ENCODE results near the gene IQCE.
A peak's percentile ranks its signal among the peaks of the same experiment; 100 is the strongest.

The IQCE gene

DNA sequence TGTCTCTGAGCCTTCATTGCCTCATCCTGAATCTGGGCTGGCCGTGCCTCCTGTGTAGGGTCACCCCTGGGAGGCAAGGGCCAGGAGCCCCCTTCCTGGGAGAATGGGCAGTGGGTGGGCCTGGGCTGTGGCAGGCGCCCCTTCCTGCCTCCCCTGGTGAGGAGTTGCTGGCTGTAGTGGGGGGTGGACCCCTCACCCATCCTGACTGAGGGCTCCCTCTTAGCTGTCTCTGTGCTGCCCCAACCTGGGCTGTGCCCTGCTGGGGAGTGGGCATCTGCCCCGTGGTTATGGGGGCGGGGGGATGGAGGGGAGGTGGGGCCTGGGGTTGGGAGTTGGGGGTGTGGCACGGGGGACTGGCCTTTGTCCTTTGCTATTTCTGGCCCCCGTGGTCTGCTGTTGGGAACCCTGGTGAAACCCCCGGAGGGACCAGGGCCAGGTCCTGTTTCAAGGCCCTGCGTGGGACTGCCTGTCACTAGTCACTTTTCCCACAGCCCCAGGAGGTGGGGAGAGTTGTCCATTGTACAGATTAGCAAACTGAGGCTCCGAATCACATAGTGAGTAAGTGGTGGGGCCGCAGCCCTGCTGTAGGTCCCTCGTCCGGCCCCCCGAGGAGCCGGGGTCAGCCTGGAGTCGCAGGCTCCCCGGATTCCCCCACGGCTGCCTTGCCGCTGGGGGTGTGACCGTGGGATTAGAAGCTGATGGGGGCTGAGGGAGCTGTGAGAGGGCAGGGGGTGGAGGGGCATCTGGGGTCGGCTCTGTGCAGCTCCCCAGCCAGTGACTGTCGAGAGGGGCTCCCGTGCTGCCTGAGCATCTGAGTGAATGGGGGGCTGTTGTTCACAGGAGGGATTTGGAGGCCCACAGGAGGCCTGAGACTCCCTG lies 75.7 kb downstream of the IQCE start:
- POLR2A ChIA-PET = no interaction called here
- no peak for DNase-seq (ENCODE audit: extremely low spot score)

GRCh38 chr7:2635148-2635668 lies 76.4 kb downstream of the IQCE start:
- POLR2A ChIA-PET = no interaction called here
- TF ChIP-seq, protein P1, sequence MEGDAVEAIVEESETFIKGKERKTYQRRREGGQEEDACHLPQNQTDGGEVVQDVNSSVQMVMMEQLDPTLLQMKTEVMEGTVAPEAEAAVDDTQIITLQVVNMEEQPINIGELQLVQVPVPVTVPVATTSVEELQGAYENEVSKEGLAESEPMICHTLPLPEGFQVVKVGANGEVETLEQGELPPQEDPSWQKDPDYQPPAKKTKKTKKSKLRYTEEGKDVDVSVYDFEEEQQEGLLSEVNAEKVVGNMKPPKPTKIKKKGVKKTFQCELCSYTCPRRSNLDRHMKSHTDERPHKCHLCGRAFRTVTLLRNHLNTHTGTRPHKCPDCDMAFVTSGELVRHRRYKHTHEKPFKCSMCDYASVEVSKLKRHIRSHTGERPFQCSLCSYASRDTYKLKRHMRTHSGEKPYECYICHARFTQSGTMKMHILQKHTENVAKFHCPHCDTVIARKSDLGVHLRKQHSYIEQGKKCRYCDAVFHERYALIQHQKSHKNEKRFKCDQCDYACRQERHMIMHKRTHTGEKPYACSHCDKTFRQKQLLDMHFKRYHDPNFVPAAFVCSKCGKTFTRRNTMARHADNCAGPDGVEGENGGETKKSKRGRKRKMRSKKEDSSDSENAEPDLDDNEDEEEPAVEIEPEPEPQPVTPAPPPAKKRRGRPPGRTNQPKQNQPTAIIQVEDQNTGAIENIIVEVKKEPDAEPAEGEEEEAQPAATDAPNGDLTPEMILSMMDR (IDR thresholded peaks at IDR 0.05; ENCODE audit: control extremely low read depth, extremely low read depth, low read depth, missing control alignments) = no peak
- DNase-seq (ENCODE audit: extremely low spot score) = no peak
- CTCF ChIA-PET = no interaction called here

More for the DNA sequence above, 75.7 kb downstream of the IQCE start:
- TF ChIP-seq, protein P1 (IDR thresholded peaks at IDR 0.05; ENCODE audit: control extremely low read depth, extremely low read depth, low read depth, missing control alignments) = no peak
- CTCF ChIA-PET = no interaction called here

- ChIA-PET POLR2A (no interaction called here), CTCF (interaction anchor here (1.4 kb wide), 1 partner anchor 15 kb away, joined by 4 read pairs; no protein-coding TSS in a partner anchor)
- TF ChIP-seq, protein P1 (IDR thresholded peaks at IDR 0.05; ENCODE audit: control extremely low read depth, extremely low read depth, low read depth, missing control alignments) = no peak
- DNase-seq (ENCODE audit: extremely low spot score) = no peak
These were observed 77.3 kb downstream of the IQCE start for GRCh38 chr7:2635810-2636701.

DNA sequence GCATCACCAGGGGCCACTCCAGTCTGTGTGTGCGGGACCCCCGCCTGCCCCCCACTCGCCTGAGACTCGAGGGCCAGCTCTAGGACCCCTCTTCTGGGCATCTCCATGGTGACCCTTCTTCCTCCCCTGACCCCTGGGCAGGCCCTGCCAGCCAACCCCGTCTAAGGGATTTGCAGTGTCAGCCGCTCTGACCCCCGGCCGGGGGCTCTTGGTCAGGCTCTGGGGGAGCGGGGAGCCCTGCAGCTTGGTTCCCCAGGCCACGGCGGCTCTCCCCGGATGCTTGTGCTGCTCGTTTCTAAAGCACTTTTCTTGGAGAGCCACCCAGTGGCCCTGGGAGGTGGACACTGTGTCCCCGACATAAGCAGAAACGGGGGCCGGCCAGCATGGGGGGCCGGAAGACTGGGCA lies 78.3 kb downstream of the IQCE start:
- TF ChIP-seq, protein P1 (IDR thresholded peaks at IDR 0.05; ENCODE audit: control extremely low read depth, extremely low read depth, low read depth, missing control alignments) = no peak
- DNase-seq (ENCODE audit: extremely low spot score) = no peak
- CTCF ChIA-PET = interaction anchor here (1.4 to 1.5 kb wide), 2 partner anchors 14 to 34 kb away, joined by 4 to 6 read pairs; no protein-coding TSS in a partner anchor
- POLR2A ChIA-PET = no interaction called here

DNA sequence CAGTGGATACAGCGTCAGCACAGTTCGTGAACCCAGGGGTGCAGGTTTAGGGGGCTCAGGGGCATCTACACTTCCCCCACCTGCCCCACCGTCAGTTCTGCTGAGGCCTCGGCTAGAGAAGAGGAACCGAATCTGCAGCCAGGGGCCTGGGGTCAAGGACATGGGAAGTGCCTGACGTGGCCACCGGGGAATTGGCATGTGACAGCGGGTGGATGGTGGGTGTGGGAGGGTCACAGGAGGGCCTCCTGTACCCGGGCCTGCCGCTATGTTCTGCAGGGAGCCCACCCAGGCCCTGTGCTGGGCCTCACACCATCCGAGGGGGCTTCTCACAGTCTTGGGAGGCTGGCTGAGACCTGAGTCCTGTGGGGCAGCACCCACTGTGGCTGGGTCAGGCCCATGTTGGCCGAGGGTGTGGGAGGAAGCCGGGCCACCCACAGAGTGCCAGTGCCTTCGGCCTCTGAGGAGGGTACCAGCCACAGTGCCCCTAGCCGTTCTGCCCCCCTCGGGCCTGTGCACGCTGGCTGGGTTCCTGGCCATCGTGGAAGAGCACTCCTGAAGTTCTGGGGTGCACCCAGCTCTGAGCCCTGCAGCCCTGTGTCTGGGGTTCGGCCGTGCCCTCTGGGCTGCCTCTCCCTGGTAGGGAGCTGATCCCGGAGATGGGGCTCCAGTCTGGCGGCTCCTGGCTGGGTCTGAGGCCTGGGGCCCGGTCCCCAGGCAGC lies 78.9 kb downstream of the IQCE start:
- POLR2A ChIA-PET = no interaction called here
- TF ChIP-seq, protein P1 (IDR thresholded peaks at IDR 0.05; ENCODE audit: control extremely low read depth, extremely low read depth, low read depth, missing control alignments) = no peak
- CTCF ChIA-PET = interaction anchor here (1.4 to 1.5 kb wide), 2 partner anchors 13 to 34 kb away, joined by 4 to 6 read pairs; no protein-coding TSS in a partner anchor
- DNase-seq (ENCODE audit: extremely low spot score) = peak; percentile 65
